HG02759 (cell line): Measurements from ENCODE around the gene MSRB1.
"Not testable (repeated sequence)": the region's sequence is repeated elsewhere in the genome, so short reads cannot be mapped to it uniquely, and the experiment has no call there.

ENCODE experiments used
- ATAC-seq: cut with Tn5 transposase; IDR thresholded peaks from one replicate; pipeline ENCODE4 v1.9.1; 2021; ENCODE audit warnings: mild to moderate bottlenecking, moderate library complexity; ENCODE audit not compliant: unreplicated experiment

Gene MSRB1

GRCh38 chr16:1962161-1963153 is 19.5 kb upstream of the MSRB1 start:
- ATAC-seq, result not testable (repeated sequence)

GRCh38 chr16:1961651-1962067 is 18.7 kb upstream of the MSRB1 start:
- no peak for ATAC-seq

GRCh38 chr16:1960665-1961630 is 17.9 kb upstream of the MSRB1 start:
- no peak for ATAC-seq

GRCh38 chr16:1959269-1960039 is 16.5 kb upstream of the MSRB1 start, which contains the start of gene NDUFB10:
Gene NDUFB10, plus strand, starts transcription at chr16:1959538. Its CDS starts 87 bp downstream, at chr16:1959625.
- peak; percentile 79 for ATAC-seq

GRCh38 chr16:1958715-1959268 is 15.8 kb upstream of the MSRB1 start:
- no peak for ATAC-seq

- ATAC-seq, result not testable (repeated sequence)
Measured at GRCh38 chr16:1958143-1958491, 15.1 kb upstream of the MSRB1 start.

- ATAC-seq, result not testable (repeated sequence)
Measured at GRCh38 chr16:1957434-1958142, 14.6 kb upstream of the MSRB1 start.

- ATAC-seq, result no peak
Measured at GRCh38 chr16:1953734-1954133, 10.7 kb upstream of the MSRB1 start.

- no peak for ATAC-seq
Measured at GRCh38 chr16:1950559-1950958, 7.6 kb upstream of the MSRB1 start.

GRCh38 chr16:1950047-1950446 is 7.0 kb upstream of the MSRB1 start:
- ATAC-seq, result no peak

- no peak for ATAC-seq
Measured at GRCh38 chr16:1949507-1949906, 6.5 kb upstream of the MSRB1 start.

- no peak for ATAC-seq
Measured at GRCh38 chr16:1947369-1947670, 4.3 kb upstream of the MSRB1 start.

- no peak for ATAC-seq
Measured at GRCh38 chr16:1946495-1947368, 3.7 kb upstream of the MSRB1 start.

- no peak for ATAC-seq
Measured at GRCh38 chr16:1945559-1946391, 2.8 kb upstream of the MSRB1 start.

GRCh38 chr16:1944612-1945199 is 1.7 kb upstream of the MSRB1 start:
- no peak for ATAC-seq

- no peak for ATAC-seq
Measured at GRCh38 chr16:1942047-1942809, 771 bp downstream of the MSRB1 start.
